LNCAP (cell line): ENCODE measurements around the gene HSH2D.

Experiments used
- CTCF ChIP-seq: fragments of 450-650 bp; IDR thresholded peaks from 2 replicates; pipeline ENCODE4 v1.5.1; 2017; ENCODE audit warnings: mild to moderate bottlenecking

Gene HSH2D

GRCh38 chr19:16143399-16144215, at the start of gene HSH2D:
TSS of gene HSH2D (plus strand) at chr19:16143685. CDS start at chr19:16148751, 5,066 bp downstream.
- TF ChIP-seq CTCF = no peak

GRCh38 chr19:16094360-16095070, 49.0 kb upstream of the HSH2D start:
- TF ChIP-seq CTCF = no peak

- no peak for TF ChIP-seq CTCF
These were observed 48.4 kb upstream of the HSH2D start for GRCh38 chr19:16095071-16095571.

GRCh38 chr19:16096280-16096855, 47.1 kb upstream of the HSH2D start:
- TF ChIP-seq CTCF = no peak

GRCh38 chr19:16098416-16098768, 45.1 kb upstream of the HSH2D start:
- no peak for TF ChIP-seq CTCF

- no peak for TF ChIP-seq CTCF
These were observed 44.7 kb upstream of the HSH2D start for GRCh38 chr19:16098821-16099220.

GRCh38 chr19:16100524-16100923, 43.0 kb upstream of the HSH2D start:
- no peak for TF ChIP-seq CTCF
